ENCODE data around the gene GSG1. TPM values are rescaled to one million over a fixed set of nuclear protein-coding genes. Genes with fewer than 3 reads are reported as not detected.
"Not testable (repeated sequence)": the region's sequence is repeated elsewhere in the genome, so short reads cannot be mapped to it uniquely, and the experiment has no call there.

Gene GSG1
- total RNA-seq, 4 donors from 2014 or later = not detected

DNA sequence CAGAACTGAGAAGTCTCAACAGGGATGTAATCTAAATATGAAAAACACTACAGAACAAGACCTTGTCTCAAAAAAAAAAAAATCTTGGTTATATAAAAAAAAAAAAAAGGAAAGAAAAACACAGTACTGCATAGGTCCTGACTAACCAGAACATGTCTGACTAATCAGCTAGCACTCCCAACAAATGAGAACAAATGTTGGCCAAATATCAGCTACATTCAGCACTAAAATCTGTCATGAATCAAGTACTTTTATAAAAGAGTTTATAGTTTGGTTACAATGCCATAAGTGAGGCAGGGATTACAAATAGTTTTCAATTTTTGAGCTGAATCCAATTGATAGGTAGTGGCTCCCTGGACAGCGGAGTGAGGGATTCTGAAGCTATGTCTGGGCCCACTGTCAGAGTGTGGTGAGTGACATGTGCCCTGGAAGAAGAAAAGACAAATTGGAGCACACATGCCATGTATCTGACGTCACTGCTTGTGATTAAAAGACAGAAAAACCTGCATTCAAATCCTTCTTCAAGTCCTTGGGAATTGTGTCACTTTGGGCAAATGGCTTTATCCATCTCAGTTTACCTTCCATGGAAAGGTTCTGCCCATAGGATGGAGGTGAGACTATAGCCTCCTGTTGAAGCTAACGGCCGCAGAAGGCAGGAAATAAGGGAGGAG lies 64.8 kb downstream of the GSG1 start:
- TF ChIP-seq, protein P1, sequence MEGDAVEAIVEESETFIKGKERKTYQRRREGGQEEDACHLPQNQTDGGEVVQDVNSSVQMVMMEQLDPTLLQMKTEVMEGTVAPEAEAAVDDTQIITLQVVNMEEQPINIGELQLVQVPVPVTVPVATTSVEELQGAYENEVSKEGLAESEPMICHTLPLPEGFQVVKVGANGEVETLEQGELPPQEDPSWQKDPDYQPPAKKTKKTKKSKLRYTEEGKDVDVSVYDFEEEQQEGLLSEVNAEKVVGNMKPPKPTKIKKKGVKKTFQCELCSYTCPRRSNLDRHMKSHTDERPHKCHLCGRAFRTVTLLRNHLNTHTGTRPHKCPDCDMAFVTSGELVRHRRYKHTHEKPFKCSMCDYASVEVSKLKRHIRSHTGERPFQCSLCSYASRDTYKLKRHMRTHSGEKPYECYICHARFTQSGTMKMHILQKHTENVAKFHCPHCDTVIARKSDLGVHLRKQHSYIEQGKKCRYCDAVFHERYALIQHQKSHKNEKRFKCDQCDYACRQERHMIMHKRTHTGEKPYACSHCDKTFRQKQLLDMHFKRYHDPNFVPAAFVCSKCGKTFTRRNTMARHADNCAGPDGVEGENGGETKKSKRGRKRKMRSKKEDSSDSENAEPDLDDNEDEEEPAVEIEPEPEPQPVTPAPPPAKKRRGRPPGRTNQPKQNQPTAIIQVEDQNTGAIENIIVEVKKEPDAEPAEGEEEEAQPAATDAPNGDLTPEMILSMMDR (IDR thresholded peaks at IDR 0.05) = no peak
- TF ChIP-seq POLR2A (IDR thresholded peaks at IDR 0.05) = no peak
- 75 to 82% methylated on average over 4 of the region's 4 CpGs for WGBS, 2 donors
- H3K4me3 ChIP-seq (ENCODE audit: low read depth, poor library complexity, severe bottlenecking) = no peak overlapping the region
- no peak for DNase-seq (ENCODE audit: low spot score in 2 of 2)
- intact Hi-C loops (cut with DNase I; ENCODE audit: low total_unique reads) = no loop called here

GRCh38 chr12:13036881-13037280 lies 66.6 kb downstream of the GSG1 start:
- DNase-seq (ENCODE audit: low spot score in 2 of 2) = no peak
- intact Hi-C loops (cut with DNase I; ENCODE audit: low total_unique reads) = no loop called here
- H3K4me3 ChIP-seq (ENCODE audit: low read depth, poor library complexity, severe bottlenecking) = no peak overlapping the region
- WGBS, 2 donors = 97% methylated on average over 3 of the region's 3 CpGs
- TF ChIP-seq, protein P1 (IDR thresholded peaks at IDR 0.05) = no peak
- TF ChIP-seq POLR2A (IDR thresholded peaks at IDR 0.05) = no peak

DNA sequence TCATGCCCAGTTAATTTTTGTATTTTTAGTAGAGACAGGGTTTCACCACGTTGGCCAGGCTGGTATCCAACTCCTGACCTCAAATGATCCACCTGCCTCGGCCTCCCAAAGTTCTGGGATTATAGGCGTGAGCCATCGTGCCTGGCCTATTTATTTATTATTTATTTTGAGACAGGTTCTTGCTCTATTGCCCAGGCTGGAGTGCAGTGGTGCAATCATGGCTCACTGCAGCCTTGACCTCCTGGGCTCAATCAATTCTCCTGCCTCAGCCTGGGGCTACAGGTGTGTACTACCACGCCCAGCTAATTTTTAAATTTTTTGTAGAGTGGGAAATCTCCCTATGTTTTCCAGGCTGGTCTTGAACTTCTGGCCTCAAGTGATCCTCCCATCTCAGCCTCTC lies 68.1 kb downstream of the GSG1 start:
- intact Hi-C loops (cut with DNase I; ENCODE audit: low total_unique reads) = not testable (repeated sequence)

More for the DNA sequence above, 68.1 kb downstream of the GSG1 start:
- WGBS, 2 donors = 82 to 83% methylated on average over 5 of the region's 5 CpGs
- not testable (repeated sequence) for H3K4me3 ChIP-seq (ENCODE audit: low read depth, poor library complexity, severe bottlenecking); DNase-seq (ENCODE audit: low spot score in 2 of 2)

Other genes with a start within 250 kb of the GSG1 start
- 1 to 10 TPM; 2.1 to 9.4 (median 5.3) TPM for gene GPRC5A, start 212.1 kb downstream of the GSG1 start, total RNA-seq
- 10 to 100 TPM in 2 of 4 donors, not detected in 2; 27.9 to 51.1 TPM for gene GPRC5D, start 151.5 kb downstream of the GSG1 start, total RNA-seq
- 10 to 100 TPM; 34.1 to 41.5 (median 37.5) TPM for gene HEBP1, start 103.4 kb downstream of the GSG1 start, total RNA-seq
- 10 to 100 TPM; 19.3 to 41.4 (median 25.6) TPM for gene FAM234B, start 59.3 kb downstream of the GSG1 start, total RNA-seq
- 100 to 1,000 TPM; 237 to 838 (median 402) TPM for gene EMP1, start 93.1 kb upstream of the GSG1 start, total RNA-seq

All from lower leg skin (tissue), 4 donors.